Left renal cortex interstitium (tissue), 4 donors: Measurements from ENCODE around the gene SPAST. TPM values are rescaled to one million over a fixed set of nuclear protein-coding genes. Genes with fewer than 3 reads are reported as not detected.
"Not testable (repeated sequence)": the region's sequence is repeated elsewhere in the genome, so short reads cannot be mapped to it uniquely, and the experiment has no call there.

Experiments used
- DNase-seq, 4 donors: peaks; one replicate each; pipeline ENCODE4 v3.0.0-alpha.2; 2013; ENCODE audit warnings: low read depth in 4 of 4, low spot score in 2 of 4, missing footprints in 1 of 4
- polyA plus RNA-seq, 4 donors: library from polyadenylated mRNA; unstranded; fragments of 120-200 nt; gene quantifications; one replicate each; pipeline ENCODE4 v1.2.1, GENCODE V29; 2013; ENCODE audit not compliant: insufficient read length in 4 of 4

Gene SPAST, protein sequence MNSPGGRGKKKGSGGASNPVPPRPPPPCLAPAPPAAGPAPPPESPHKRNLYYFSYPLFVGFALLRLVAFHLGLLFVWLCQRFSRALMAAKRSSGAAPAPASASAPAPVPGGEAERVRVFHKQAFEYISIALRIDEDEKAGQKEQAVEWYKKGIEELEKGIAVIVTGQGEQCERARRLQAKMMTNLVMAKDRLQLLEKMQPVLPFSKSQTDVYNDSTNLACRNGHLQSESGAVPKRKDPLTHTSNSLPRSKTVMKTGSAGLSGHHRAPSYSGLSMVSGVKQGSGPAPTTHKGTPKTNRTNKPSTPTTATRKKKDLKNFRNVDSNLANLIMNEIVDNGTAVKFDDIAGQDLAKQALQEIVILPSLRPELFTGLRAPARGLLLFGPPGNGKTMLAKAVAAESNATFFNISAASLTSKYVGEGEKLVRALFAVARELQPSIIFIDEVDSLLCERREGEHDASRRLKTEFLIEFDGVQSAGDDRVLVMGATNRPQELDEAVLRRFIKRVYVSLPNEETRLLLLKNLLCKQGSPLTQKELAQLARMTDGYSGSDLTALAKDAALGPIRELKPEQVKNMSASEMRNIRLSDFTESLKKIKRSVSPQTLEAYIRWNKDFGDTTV
- polyA plus RNA-seq, result 10 to 100 TPM; 26.5 to 31.3 (median 29.4) TPM

DNA sequence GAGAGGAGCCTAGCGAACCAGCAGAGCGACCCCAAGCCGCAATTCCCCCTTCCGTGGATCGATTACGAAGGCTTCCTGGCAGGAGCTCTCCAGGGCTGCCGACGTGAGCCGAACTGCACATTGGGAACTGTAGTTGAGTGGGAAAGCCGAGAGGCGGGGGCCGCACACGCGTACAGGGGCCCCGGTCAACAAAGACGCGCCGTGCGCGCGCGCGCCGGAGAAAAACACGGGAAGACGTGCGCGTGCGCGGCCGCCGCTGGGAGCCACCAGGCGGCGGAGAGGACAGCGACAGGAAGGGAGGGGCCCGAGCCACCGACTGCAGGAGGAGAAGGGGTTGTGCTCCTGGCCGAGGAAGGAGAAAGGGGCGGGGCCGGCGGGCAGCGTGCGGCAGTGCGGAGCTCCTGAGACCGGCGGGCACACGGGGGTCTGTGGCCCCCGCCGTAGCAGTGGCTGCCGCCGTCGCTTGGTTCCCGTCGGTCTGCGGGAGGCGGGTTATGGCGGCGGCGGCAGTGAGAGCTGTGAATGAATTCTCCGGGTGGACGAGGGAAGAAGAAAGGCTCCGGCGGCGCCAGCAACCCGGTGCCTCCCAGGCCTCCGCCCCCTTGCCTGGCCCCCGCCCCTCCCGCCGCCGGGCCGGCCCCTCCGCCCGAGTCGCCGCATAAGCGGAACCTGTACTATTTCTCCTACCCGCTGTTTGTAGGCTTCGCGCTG, at the start of gene SPAST:
Gene SPAST (plus strand): TSS at position 247 of the 711 bp plus-strand sequence. CDS start 276 bp downstream, at position 523.
- DNase-seq, result peak; percentile 92 to 97 (median 94)

GRCh38 chr2:32018789-32019482, 44.4 kb upstream of the SPAST start:
- DNase-seq, result not testable (repeated sequence)

- not testable (repeated sequence) for DNase-seq
Observed at GRCh38 chr2:32034198-32034887, 29.0 kb upstream of the SPAST start.

GRCh38 chr2:32039447-32040219, 23.7 kb upstream of the SPAST start, which contains the start of gene DPY30:
Gene DPY30, minus strand, starts transcription at chr2:32039805. Its CDS starts 349 bp downstream, at chr2:32039456.
- peak; percentile 82 to 92 (median 85) for DNase-seq

GRCh38 chr2:32043561-32043960, 19.8 kb upstream of the SPAST start:
- DNase-seq, result no peak

DNA sequence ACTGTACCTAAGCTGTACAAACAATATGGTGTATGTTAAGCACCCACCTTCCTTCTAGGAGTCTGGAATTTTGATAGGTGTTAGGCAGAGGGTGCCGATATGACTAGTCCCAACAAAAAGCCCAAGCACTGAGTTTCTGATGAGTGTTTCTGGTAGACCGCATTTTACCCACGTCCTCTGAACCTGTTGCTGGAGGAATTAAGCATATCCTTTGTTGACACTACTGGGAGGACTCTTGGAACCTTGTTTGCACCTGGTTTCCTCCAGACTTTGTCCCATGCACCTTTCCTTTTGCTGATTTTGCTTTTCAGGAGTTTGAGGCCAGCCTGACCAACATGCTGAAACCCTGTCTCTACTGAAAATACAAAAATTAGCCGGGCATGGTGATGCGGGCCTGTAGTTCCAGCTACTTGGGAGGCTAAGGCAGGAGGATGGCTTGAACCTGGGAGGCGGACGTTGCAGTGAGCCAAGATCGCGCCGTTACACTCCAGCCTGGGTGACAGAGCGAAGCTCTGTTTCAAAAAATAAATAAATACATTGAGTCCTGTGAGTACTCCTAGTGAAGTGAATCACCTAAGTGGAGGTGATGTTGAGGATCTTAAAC, 11.4 kb upstream of the SPAST start:
- no peak for DNase-seq

GRCh38 chr2:32054583-32054982, 8.8 kb upstream of the SPAST start:
- DNase-seq, result not testable (repeated sequence)

- no peak for DNase-seq
Observed at GRCh38 chr2:32058130-32058529, 5.2 kb upstream of the SPAST start.

DNA sequence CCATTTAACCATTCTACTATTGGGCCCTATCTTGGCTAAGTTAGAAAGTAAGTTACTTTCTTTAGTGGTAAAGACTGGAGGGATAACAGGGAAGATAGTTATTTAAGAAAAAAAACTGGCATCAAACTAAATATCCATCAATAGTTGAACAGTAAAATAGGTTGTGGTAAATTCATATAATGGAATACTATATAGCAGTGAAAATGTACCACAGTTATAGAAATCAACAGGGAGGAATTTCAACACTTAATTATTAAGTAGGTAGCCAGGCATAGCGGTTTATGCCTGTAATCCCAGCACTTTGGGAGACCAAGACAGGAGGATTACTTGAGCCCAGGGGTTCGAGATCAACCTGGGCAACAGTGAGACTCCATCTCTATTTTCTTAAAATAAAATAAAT, 3.1 kb upstream of the SPAST start:
- no peak for DNase-seq

- DNase-seq, result no peak
Observed at GRCh38 chr2:32061430-32061829, 1.9 kb upstream of the SPAST start.

DNA sequence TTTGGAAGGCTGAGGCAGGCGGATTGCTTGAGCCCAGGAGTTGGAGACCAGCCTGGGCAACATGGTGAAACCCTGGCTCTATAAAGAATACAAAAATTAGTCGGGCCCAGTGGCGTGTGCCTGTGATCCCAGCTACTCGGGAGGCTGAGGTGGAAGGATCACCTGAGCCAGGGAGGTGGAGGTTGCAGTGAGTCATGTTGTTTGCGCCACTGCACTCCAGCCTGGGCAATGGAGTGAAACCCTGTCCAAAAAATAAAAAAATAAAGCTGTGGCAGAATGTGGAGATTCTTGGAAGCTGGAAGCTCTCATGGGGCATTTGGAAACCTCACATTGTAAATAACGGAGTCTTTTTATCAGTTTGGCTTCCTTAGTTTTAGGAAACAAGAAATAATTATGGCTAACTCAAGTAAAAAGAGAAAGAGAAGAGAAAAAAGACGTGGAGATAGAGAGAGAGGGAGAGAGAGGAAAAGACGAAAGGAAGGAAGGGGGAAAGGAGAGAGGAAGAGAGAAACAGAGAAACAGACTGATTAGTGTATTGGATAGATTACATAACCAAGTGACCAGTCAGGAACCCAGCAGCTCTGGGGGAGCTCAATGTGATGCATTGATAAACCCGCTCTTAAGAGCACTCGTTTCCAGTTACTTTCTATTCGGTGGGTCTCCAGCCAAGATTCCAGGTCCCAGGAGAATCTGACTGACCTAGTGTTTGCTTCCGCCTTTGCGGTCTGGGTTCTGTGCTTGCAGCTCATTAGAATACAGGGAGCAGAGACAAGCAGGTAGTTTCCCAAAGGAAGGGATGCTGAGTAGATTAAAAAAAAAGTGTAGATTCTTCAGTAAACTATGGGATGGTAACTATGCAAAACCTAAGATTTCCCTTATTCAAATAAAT, 1.1 kb upstream of the SPAST start:
- DNase-seq, result peak in 1 of 4 donors; percentile 16

DNA sequence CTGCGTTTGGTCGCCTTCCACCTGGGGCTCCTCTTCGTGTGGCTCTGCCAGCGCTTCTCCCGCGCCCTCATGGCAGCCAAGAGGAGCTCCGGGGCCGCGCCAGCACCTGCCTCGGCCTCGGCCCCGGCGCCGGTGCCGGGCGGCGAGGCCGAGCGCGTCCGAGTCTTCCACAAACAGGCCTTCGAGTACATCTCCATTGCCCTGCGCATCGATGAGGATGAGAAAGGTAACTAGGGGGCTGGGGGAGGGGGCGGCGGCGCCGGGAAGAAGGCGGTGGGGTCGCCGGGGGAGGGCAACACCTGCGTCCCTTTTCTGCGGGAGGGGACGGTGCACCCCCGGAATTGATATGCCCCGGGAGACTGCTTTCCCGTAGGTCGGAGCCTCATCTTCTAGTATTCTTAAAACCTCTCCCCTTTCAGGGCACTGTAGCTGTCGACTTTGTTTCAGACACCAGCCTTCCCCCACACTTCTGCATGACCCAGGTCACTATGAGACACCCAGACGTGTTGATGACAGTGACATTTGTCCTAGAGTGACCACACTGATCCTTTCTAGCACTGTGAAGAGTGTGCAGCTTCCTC, 755 bp downstream of the SPAST start:
- peak in 1 of 4 donors; percentile 2 for DNase-seq

GRCh38 chr2:32064713-32065112, 1.4 kb downstream of the SPAST start:
- no peak for DNase-seq

DNA sequence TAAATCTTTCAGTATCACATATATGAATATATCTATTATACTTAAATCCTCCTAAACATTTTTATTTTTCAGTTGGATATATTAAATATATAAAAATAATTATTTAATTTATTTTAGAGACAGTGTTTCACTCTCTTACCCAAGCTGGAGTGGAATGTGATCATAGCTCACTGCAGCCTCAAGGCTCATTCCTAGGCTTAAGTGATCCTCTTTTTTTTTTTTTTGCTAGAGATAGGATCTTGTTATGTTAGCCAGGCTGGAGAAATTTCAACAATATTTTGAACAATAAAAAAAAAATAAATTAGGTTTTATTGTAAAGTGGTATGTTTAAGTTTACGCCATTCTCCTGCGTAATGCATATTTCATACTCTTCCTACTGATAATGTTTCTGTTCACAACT, 4.2 kb downstream of the SPAST start:
- DNase-seq, result no peak

GRCh38 chr2:32074134-32074506, 10.8 kb downstream of the SPAST start:
- DNase-seq, result no peak

- no peak for DNase-seq
Observed at GRCh38 chr2:32095671-32096070, 32.3 kb downstream of the SPAST start.

GRCh38 chr2:32108111-32108510, 44.8 kb downstream of the SPAST start:
- DNase-seq, result no peak

GRCh38 chr2:32118055-32118454, 54.7 kb downstream of the SPAST start:
- no peak for DNase-seq
